A549 (cell line): Measurements from ENCODE around the gene ZBTB38.

Experiments used
- CEBPB ChIP-seq, 2 experiments: fragments of >200 bp in 1 of 2; sonication (Bioruptor Twin) in 1 of 2; formaldehyde crosslinking in 1 of 2; IDR thresholded peaks; 2 replicates each; pipeline ENCODE4 v1.6.1; 2012 to 2016
- CTCF ChIP-seq: fragments of >200 bp; sonication (Bioruptor Twin); formaldehyde crosslinking; IDR thresholded peaks from 3 replicates; pipeline ENCODE4 v1.5.1; 2016
- EP300 ChIP-seq, 2 experiments: fragments of >200 bp; sonication (Bioruptor Twin); formaldehyde crosslinking; IDR thresholded peaks; 2 replicates in 1 of 2; 3 replicates in 1 of 2; pipeline ENCODE4 v1.6.1; 2016 to 2017
- ESRRA ChIP-seq: fragments of 150-350 bp; IDR thresholded peaks from 2 replicates; pipeline ENCODE4 v1.6.1; 2014; ENCODE audit warnings: mild to moderate bottlenecking, low read length, borderline replicate concordance
- HEYL ChIP-seq: fragments of 250-450 bp; sonication (Bioruptor Pico); IDR thresholded peaks from 2 replicates; pipeline ENCODE4 v1.8.0; 2021; ENCODE audit warnings: mild to moderate bottlenecking, moderate library complexity
- POLR2A ChIP-seq: IDR thresholded peaks from 2 replicates; pipeline ENCODE4 v1.6.1; 2012; ENCODE audit warnings: mild to moderate bottlenecking, low read length
- RCOR1 ChIP-seq: fragments of 150-350 bp; IDR thresholded peaks from 2 replicates; pipeline ENCODE4 v1.6.1; 2014; ENCODE audit warnings: antibody characterized with exemption, low read length, low read depth

GRCh38 chr3:141345528-141345927, 22.8 kb upstream of the ZBTB38 start:
- TF ChIP-seq EP300 (IDR thresholded peaks at IDR 0.05) (no peak), CTCF (no peak), CEBPB (IDR thresholded peaks at IDR 0.05) (no peak), RCOR1 (no peak), HEYL (CRISPR knock-in tag) (no peak), POLR2A (no peak), ESRRA (no peak)
